ENCODE data around the gene TDRD7.

The TDRD7 gene

DNA sequence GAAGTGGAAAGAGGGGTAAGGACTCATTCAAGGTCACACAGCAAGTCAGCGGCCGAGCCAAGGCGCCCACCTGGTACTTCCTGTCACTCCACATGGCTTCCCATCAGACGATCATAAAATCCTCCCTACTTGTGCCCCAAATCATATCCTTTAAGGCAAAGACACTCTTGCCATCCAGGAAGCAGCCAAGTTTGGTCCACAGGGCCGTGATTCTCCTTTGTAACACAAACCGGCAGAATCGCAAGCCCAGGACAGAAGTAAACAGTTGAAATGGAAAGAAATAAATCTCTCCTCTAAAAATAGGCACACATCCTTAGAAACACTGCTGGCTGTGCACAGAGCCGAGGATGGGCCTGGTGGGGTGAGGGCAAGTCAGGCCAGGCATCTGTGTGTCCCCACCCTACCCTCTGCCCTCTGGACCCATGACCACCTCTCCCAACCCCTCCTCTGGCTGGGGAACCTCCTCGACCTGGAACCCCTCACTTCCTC is 120.0 kb downstream of the TDRD7 start:
- Histone ChIP-seq H3K27ac (replicated peaks; ENCODE audit: low read length) (no peak overlapping the region), H2AK5ac (ENCODE audit: low read depth, low read length) (no peak overlapping the region), H2BK5ac (ENCODE audit: low read length) (no peak overlapping the region), H3K79me1 (ENCODE audit: low read depth, low read length) (no peaks in the 10 kb centered on the region), H3K27me3 (ENCODE audit: control insufficient read depth in 3 of 3, insufficient read depth in 3 of 3, low read depth in 1 of 3, low read length in 3 of 3) (peaks cover 0 to 28% (median 4%) of the 10 kb centered on the region in 3 experiments), H2AFZ (ENCODE audit: low read length) (no peak overlapping the region), H3K9ac (ENCODE audit: low read depth, low read length, poor library complexity) (no peak overlapping the region), H2BK120ac (ENCODE audit: low read depth, low read length) (no peak overlapping the region), H3K4ac (ENCODE audit: low read length) (no peak overlapping the region), H3K18ac (ENCODE audit: low read length) (no peak overlapping the region), H4K8ac (ENCODE audit: low read depth, low read length) (no peak overlapping the region), H2BK15ac (ENCODE audit: low read length) (no peak overlapping the region), H3K14ac (ENCODE audit: low read length) (no peak overlapping the region), H3K36me3 (replicated peaks in 1 of 2; ENCODE audit: control insufficient read depth in 2 of 2, insufficient read depth in 2 of 2, low read length in 2 of 2) (no peaks in the 10 kb centered on the region), H3K23ac (ENCODE audit: low read depth, low read length, poor library complexity) (no peak overlapping the region), H3K4me2 (ENCODE audit: insufficient read depth, low read length, poor library complexity, severe bottlenecking) (no peak overlapping the region), H3K9me3 (replicated peaks in 1 of 2; ENCODE audit: control insufficient read depth in 2 of 2, insufficient read depth in 1 of 2, low read depth in 1 of 2, low read length in 2 of 2) (no peaks in the 10 kb centered on the region), H2BK12ac (ENCODE audit: low read length) (no peak overlapping the region), H3K4me3 (ENCODE audit: low read length in 2 of 2) (no peak overlapping the region), H3K4me1 (ENCODE audit: control insufficient read depth in 2 of 2, insufficient read depth in 1 of 2, low read depth in 1 of 2, low read length in 2 of 2) (peaks cover 0 to 24% of the 10 kb centered on the region in 2 donors), H4K91ac (ENCODE audit: low read depth, low read length, poor library complexity) (no peak overlapping the region)
- no peak for DNase-seq (ENCODE audit: low spot score)
- WGBS, 2 donors (ENCODE audit: extremely low coverage in 2 of 2, insufficient read length in 2 of 2, insufficient replicate concordance in 1 of 2): no CpG with 5 or more reads among the region's 9 CpGs

DNA sequence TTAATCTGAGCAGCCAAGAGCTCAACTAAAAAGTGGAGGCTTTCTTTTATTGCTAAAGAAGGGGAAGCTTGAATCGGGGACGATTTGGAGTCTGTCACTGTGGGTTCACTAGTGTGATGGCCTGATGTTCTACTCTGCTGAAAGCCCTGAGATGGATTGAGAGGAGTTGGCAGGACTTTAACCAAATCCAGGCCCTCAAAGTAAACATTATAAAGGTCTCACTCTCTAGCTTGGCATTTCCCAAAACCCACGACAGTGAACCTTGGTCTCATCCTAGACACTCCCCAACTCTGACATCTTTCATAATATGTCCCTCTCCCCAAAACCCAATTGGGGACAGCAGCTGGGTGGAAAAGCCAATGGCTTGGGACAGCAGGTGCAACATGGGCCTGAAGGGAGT is 122.3 kb downstream of the TDRD7 start:
- DNase-seq (ENCODE audit: low spot score): no peak
- Histone ChIP-seq H2AK5ac (ENCODE audit: low read depth, low read length) (no peak overlapping the region), H3K23ac (ENCODE audit: low read depth, low read length, poor library complexity) (no peak overlapping the region), H2BK15ac (ENCODE audit: low read length) (no peak overlapping the region), H2AFZ (ENCODE audit: low read length) (no peak overlapping the region), H3K4me1 (ENCODE audit: control insufficient read depth in 2 of 2, insufficient read depth in 1 of 2, low read depth in 1 of 2, low read length in 2 of 2) (peaks cover 0 to 8% of the 10 kb centered on the region in 2 donors), H4K91ac (ENCODE audit: low read depth, low read length, poor library complexity) (no peak overlapping the region), H3K9me3 (replicated peaks in 1 of 2; ENCODE audit: control insufficient read depth in 2 of 2, insufficient read depth in 1 of 2, low read depth in 1 of 2, low read length in 2 of 2) (no peaks in the 10 kb centered on the region), H3K4me2 (ENCODE audit: insufficient read depth, low read length, poor library complexity, severe bottlenecking) (no peak overlapping the region), H2BK5ac (ENCODE audit: low read length) (no peak overlapping the region), H3K14ac (ENCODE audit: low read length) (no peak overlapping the region), H2BK120ac (ENCODE audit: low read depth, low read length) (no peak overlapping the region), H3K4ac (ENCODE audit: low read length) (no peak overlapping the region), H3K27me3 (ENCODE audit: control insufficient read depth in 3 of 3, insufficient read depth in 3 of 3, low read depth in 1 of 3, low read length in 3 of 3) (peaks cover 0 to 12% (median 3%) of the 10 kb centered on the region in 3 experiments), H4K8ac (ENCODE audit: low read depth, low read length) (no peak overlapping the region), H2BK12ac (ENCODE audit: low read length) (no peak overlapping the region), H3K18ac (ENCODE audit: low read length) (no peak overlapping the region), H3K4me3 (ENCODE audit: low read length in 2 of 2) (no peak overlapping the region), H3K79me1 (ENCODE audit: low read depth, low read length) (no peaks in the 10 kb centered on the region), H3K27ac (replicated peaks; ENCODE audit: low read length) (no peak overlapping the region), H3K9ac (ENCODE audit: low read depth, low read length, poor library complexity) (no peak overlapping the region), H3K36me3 (replicated peaks in 1 of 2; ENCODE audit: control insufficient read depth in 2 of 2, insufficient read depth in 2 of 2, low read length in 2 of 2) (no peaks in the 10 kb centered on the region)
- no CpG with 5 or more reads among the region's 3 CpGs for WGBS, 2 donors (ENCODE audit: extremely low coverage in 2 of 2, insufficient read length in 2 of 2, insufficient replicate concordance in 1 of 2)

DNA sequence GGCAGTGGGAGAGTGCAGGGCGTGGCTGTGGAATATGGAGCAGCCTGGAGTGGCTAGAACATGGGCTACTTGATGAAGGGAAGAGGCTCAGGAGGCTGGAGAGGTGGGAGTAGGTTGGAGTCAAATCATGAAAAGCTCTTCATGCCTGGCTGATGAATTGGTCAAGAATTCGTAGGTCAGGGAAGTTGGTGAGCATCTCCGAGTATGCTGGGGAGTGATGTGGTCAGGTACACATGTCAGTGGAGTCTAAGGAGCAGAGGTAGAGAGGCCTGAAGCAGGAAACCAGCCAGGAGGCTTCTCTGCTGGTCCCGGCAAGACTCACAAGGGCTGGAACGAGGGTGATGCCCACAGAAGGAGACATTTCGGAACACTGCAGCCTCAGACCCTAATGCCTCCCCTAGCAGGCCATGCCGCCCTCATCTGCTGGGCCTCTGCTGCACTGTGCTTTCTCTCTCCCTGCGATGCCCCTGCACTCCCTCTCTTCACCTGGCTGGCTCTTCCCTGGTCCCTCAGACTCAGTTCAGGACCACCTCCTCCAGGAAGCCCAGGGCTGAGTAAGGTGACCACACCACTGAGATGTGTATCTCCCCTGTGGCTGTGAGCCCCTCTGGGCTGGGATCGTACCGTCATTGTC is 123.2 kb downstream of the TDRD7 start:
- H3K18ac ChIP-seq (ENCODE audit: low read length): peak overlapping the region; percentile 60
- H3K14ac ChIP-seq (ENCODE audit: low read length): no peak overlapping the region
- H2BK120ac ChIP-seq (ENCODE audit: low read depth, low read length): no peak overlapping the region
- H3K79me1 ChIP-seq (ENCODE audit: low read depth, low read length): no peaks in the 10 kb centered on the region
- no CpG with 5 or more reads among the region's 10 CpGs for WGBS, 2 donors (ENCODE audit: extremely low coverage in 2 of 2, insufficient read length in 2 of 2, insufficient replicate concordance in 1 of 2)
- H4K91ac ChIP-seq (ENCODE audit: low read depth, low read length, poor library complexity): no peak overlapping the region
- no peak for DNase-seq (ENCODE audit: low spot score)
- H2AK5ac ChIP-seq (ENCODE audit: low read depth, low read length): peak overlapping the region; percentile 70
- H2BK12ac ChIP-seq (ENCODE audit: low read length): no peak overlapping the region
- H2BK5ac ChIP-seq (ENCODE audit: low read length): no peak overlapping the region
- H3K27me3 ChIP-seq (ENCODE audit: control insufficient read depth in 3 of 3, insufficient read depth in 3 of 3, low read depth in 1 of 3, low read length in 3 of 3): peaks cover 0 to 5% (median 3%) of the 10 kb centered on the region in 3 experiments
- no peak overlapping the region for H3K4me3 ChIP-seq (ENCODE audit: low read length in 2 of 2)
- no peak overlapping the region for H2BK15ac ChIP-seq (ENCODE audit: low read length)
- H3K4me2 ChIP-seq (ENCODE audit: insufficient read depth, low read length, poor library complexity, severe bottlenecking): no peak overlapping the region
- H3K9ac ChIP-seq (ENCODE audit: low read depth, low read length, poor library complexity): no peak overlapping the region
- H3K4me1 ChIP-seq (ENCODE audit: control insufficient read depth in 2 of 2, insufficient read depth in 1 of 2, low read depth in 1 of 2, low read length in 2 of 2): peaks cover 0 to 8% of the 10 kb centered on the region in 2 donors
- no peak overlapping the region for H3K4ac ChIP-seq (ENCODE audit: low read length)
- no peaks in the 10 kb centered on the region for H3K9me3 ChIP-seq (replicated peaks in 1 of 2; ENCODE audit: control insufficient read depth in 2 of 2, insufficient read depth in 1 of 2, low read depth in 1 of 2, low read length in 2 of 2)
- H2AFZ ChIP-seq (ENCODE audit: low read length): no peak overlapping the region
- no peak overlapping the region for H4K8ac ChIP-seq (ENCODE audit: low read depth, low read length)
- no peak overlapping the region for H3K23ac ChIP-seq (ENCODE audit: low read depth, low read length, poor library complexity)
- no peaks in the 10 kb centered on the region for H3K36me3 ChIP-seq (replicated peaks in 1 of 2; ENCODE audit: control insufficient read depth in 2 of 2, insufficient read depth in 2 of 2, low read length in 2 of 2)
- no peak overlapping the region for H3K27ac ChIP-seq (replicated peaks; ENCODE audit: low read length)

DNA sequence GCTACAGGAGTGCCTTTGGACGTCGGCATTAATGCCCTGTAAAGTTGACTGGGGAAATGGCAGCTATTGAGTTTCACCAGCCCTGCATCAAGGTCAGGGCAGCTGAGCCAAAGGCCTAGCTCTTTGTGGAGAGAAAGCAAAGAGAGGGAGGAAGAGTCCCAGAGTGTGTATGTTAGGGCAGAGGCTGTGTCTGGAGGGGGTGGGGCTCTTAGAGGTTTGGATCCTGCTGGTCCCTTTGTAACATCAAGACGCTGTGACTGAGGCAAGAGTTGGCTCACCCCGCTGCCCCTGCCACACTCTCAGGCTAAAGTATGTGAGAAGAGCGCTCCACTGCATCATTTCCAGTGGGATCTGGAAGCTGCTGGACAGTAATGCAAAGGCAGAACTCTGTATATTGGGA is 123.9 kb downstream of the TDRD7 start:
- Histone ChIP-seq H3K4me1 (ENCODE audit: control insufficient read depth in 2 of 2, insufficient read depth in 1 of 2, low read depth in 1 of 2, low read length in 2 of 2) (peaks cover 0 to 8% of the 10 kb centered on the region in 2 donors), H3K79me1 (ENCODE audit: low read depth, low read length) (no peaks in the 10 kb centered on the region), H3K9me3 (replicated peaks in 1 of 2; ENCODE audit: control insufficient read depth in 2 of 2, insufficient read depth in 1 of 2, low read depth in 1 of 2, low read length in 2 of 2) (no peaks in the 10 kb centered on the region), H4K8ac (ENCODE audit: low read depth, low read length) (no peak overlapping the region), H2BK5ac (ENCODE audit: low read length) (peak overlapping the region; percentile 19), H2AFZ (ENCODE audit: low read length) (no peak overlapping the region), H2BK12ac (ENCODE audit: low read length) (no peak overlapping the region), H2AK5ac (ENCODE audit: low read depth, low read length) (no peak overlapping the region), H3K23ac (ENCODE audit: low read depth, low read length, poor library complexity) (no peak overlapping the region), H3K4ac (ENCODE audit: low read length) (no peak overlapping the region), H2BK15ac (ENCODE audit: low read length) (no peak overlapping the region), H3K27ac (replicated peaks; ENCODE audit: low read length) (no peak overlapping the region), H3K4me2 (ENCODE audit: insufficient read depth, low read length, poor library complexity, severe bottlenecking) (no peak overlapping the region), H3K18ac (ENCODE audit: low read length) (no peak overlapping the region), H3K9ac (ENCODE audit: low read depth, low read length, poor library complexity) (no peak overlapping the region), H2BK120ac (ENCODE audit: low read depth, low read length) (no peak overlapping the region), H3K14ac (ENCODE audit: low read length) (no peak overlapping the region), H3K27me3 (ENCODE audit: control insufficient read depth in 3 of 3, insufficient read depth in 3 of 3, low read depth in 1 of 3, low read length in 3 of 3) (peaks cover 0 to 5% (median 3%) of the 10 kb centered on the region in 3 experiments), H3K36me3 (replicated peaks in 1 of 2; ENCODE audit: control insufficient read depth in 2 of 2, insufficient read depth in 2 of 2, low read length in 2 of 2) (no peaks in the 10 kb centered on the region), H3K4me3 (ENCODE audit: low read length in 2 of 2) (no peak overlapping the region), H4K91ac (ENCODE audit: low read depth, low read length, poor library complexity) (no peak overlapping the region)
- DNase-seq (ENCODE audit: low spot score): no peak
- no CpG with 5 or more reads among the region's 5 CpGs for WGBS, 2 donors (ENCODE audit: extremely low coverage in 2 of 2, insufficient read length in 2 of 2, insufficient replicate concordance in 1 of 2)
